Ovary (tissue), 9 donors: ENCODE data around the gene CTDP1. TPM values are rescaled to one million over a fixed set of nuclear protein-coding genes. Genes with fewer than 3 reads are reported as not detected.

Experiments used
- DNase-seq, 5 donors: peaks; one replicate each; pipeline ENCODE4 v3.0.0-alpha.2; 2019 to 2020
- H3K27ac ChIP-seq, 2 donors: fragments of 200-600 bp; one replicate each; pipeline versions ENCODE4 v1.5.1 to v1.8.0; 2019 to 2022
- H3K27me3 ChIP-seq: fragments of 200-600 bp; one replicate; pipeline ENCODE4 v1.8.0; 2022
- H3K36me3 ChIP-seq: fragments of 200-600 bp; sonication (generic); one replicate; pipeline ENCODE4 v1.5.1; 2019
- H3K4me1 ChIP-seq: one replicate; pipeline ENCODE4 v1.8.1; 2013; ENCODE audit warnings: mild to moderate bottlenecking, moderate library complexity; ENCODE audit not compliant: insufficient read depth
- H3K4me3 ChIP-seq: fragments of 200-600 bp; sonication (generic); one replicate; pipeline ENCODE4 v1.5.1; 2017
- H3K9me3 ChIP-seq, 2 donors: fragments of 200-600 bp in 1 of 2; sonication (generic) in 1 of 2; one replicate each; pipeline versions ENCODE4 v1.5.1 to v1.8.1; 2013 to 2019; ENCODE audit warnings: mild to moderate bottlenecking in 1 of 2, moderate library complexity in 1 of 2
- EP300 ChIP-seq: sonication (generic); formaldehyde crosslinking; IDR thresholded peaks from one replicate; pipeline ENCODE4 v1.6.1; 2017; ENCODE audit warnings: antibody characterized with exemption
- POLR2A ChIP-seq: fragments of 450-650 bp; IDR thresholded peaks from one replicate; pipeline ENCODE4 v1.6.1; 2017; ENCODE audit warnings: antibody characterized with exemption, mild to moderate bottlenecking, moderate library complexity
- WGBS, 3 donors: extraction: QIAGEN DNeasy Blood & Tissue Kit in 1 of 3; methylation state at CpG; one replicate each; pipeline versions ENCODE4 v1.1.5 to v1.1.7; 2013 to 2017; 5-methylcytosine and 5-hydroxymethylcytosine counted together
- intact Hi-C, 4 donors: fragments of 100-400 bp; cut with DNase I; formaldehyde crosslinking; loops; one replicate each; pipeline versions ENCODE4 v1.11.0 to v1.15.1; 2022 to 2023
- polyA plus RNA-seq, 2 donors: library from polyadenylated mRNA; stranded (reverse); fragments of 200-250 nt in 1 of 2; fragments of 350-450 nt in 1 of 2; fragmentation: Illumina TruSeq in 1 of 2; extraction: RNeasy Lipid Tissue Mini Kit (QIAGEN cat#74804) in 1 of 2; gene quantifications; one replicate each; pipeline ENCODE4 v1.2.3, GENCODE V29; 2013 to 2014
- total RNA-seq, 7 donors: library from RNA; depleted of rRNA in 2 of 7; stranded (reverse); fragments of >200 nt in 2 of 7; fragmentation: NEBNext Ultra II Directional in 3 of 7; extraction: Animal tissue kit (Norgen Biotek cat#: 25700) in 3 of 7; gene quantifications; one replicate each; pipeline versions ENCODE4 v1.1.0 to v1.2.4, GENCODE V29; 2016 to 2023
- TF ChIP-seq, protein P1 (sequence below), 3 donors: fragments of 450-650 bp in 2 of 3; fragments of 200-600 bp in 1 of 3; IDR thresholded peaks; one replicate each; pipeline versions ENCODE4 v1.5.1 to v1.8.0; 2016 to 2022; ENCODE audit warnings: antibody characterized with exemption in 3 of 3, mild to moderate bottlenecking in 1 of 3
- donor health status: DM: no; HTN: no; CAD: no; lungs with moderate emphysema.
- donor health status: DM: no; HTN: no; CAD: no.
- donor health status: Bipolar disorder and iron deficiency.
- donor health status: DM: yes; HTN: yes; CAD: no.
- donor health status: DM: no; HTN: no; CAD: no.
- donor health status: DM: yes; HTN: yes; CAD: no.

CTDP1 gene
- total and polyA plus RNA-seq, 9 donors = 2.5 to 15.2 (median 11.2) TPM

- no peak for DNase-seq
- H3K4me1 ChIP-seq = no peaks in the 10 kb centered on the region
- H3K9me3 ChIP-seq = no peaks in the 10 kb centered on the region
- no peak overlapping the region for H3K4me3 ChIP-seq
- TF ChIP-seq POLR2A (no peak), EP300 (no peak)
- TF ChIP-seq, protein P1, sequence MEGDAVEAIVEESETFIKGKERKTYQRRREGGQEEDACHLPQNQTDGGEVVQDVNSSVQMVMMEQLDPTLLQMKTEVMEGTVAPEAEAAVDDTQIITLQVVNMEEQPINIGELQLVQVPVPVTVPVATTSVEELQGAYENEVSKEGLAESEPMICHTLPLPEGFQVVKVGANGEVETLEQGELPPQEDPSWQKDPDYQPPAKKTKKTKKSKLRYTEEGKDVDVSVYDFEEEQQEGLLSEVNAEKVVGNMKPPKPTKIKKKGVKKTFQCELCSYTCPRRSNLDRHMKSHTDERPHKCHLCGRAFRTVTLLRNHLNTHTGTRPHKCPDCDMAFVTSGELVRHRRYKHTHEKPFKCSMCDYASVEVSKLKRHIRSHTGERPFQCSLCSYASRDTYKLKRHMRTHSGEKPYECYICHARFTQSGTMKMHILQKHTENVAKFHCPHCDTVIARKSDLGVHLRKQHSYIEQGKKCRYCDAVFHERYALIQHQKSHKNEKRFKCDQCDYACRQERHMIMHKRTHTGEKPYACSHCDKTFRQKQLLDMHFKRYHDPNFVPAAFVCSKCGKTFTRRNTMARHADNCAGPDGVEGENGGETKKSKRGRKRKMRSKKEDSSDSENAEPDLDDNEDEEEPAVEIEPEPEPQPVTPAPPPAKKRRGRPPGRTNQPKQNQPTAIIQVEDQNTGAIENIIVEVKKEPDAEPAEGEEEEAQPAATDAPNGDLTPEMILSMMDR (IDR thresholded peaks at IDR 0.05) = no peak
- 91 to 93% (median 93%) methylated on average over 16 of the region's 16 CpGs for WGBS, 3 donors
- no peaks in the 10 kb centered on the region for H3K36me3 ChIP-seq
- H3K27ac ChIP-seq = no peak overlapping the region
- H3K27me3 ChIP-seq = no peaks in the 10 kb centered on the region
- intact Hi-C loops = no loop called here
Observed at GRCh38 chr18:79706658-79707057, 27.1 kb downstream of the CTDP1 start.

DNA sequence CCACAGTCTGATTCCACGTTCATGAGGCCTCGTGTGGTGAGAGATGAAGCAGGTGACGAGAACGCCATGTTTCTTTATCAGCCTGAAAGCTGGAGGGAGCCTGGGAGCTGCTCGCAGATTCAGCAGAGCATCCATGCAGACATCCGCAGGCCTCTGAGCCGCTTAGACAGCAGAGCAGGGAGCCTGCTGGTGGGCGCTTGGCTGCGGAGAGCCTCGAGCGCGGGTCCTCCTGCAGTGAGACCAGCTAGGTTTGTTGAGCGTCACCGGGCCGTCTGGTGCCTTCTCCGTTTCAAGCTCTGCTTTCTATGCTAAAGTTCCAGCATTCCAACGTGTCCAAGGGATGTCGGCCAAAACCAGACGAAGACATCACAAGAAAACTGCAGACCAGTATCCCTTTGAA, 27.6 kb downstream of the CTDP1 start:
- no peak for DNase-seq
- intact Hi-C loops = no loop called here
- no peak overlapping the region for H3K27ac ChIP-seq
- no peaks in the 10 kb centered on the region for H3K36me3 ChIP-seq
- H3K4me3 ChIP-seq = no peak overlapping the region
- no peaks in the 10 kb centered on the region for H3K4me1 ChIP-seq
- H3K27me3 ChIP-seq = no peaks in the 10 kb centered on the region
- WGBS, 3 donors = 93 to 94% (median 94%) methylated on average over 19 of the region's 19 CpGs
- no peaks in the 10 kb centered on the region for H3K9me3 ChIP-seq
- TF ChIP-seq POLR2A (no peak), EP300 (no peak)
- TF ChIP-seq, protein P1 (IDR thresholded peaks at IDR 0.05) = no peak

GRCh38 chr18:79707671-79708070, 28.1 kb downstream of the CTDP1 start:
- H3K4me1 ChIP-seq = no peaks in the 10 kb centered on the region
- H3K4me3 ChIP-seq = no peak overlapping the region
- no peaks in the 10 kb centered on the region for H3K36me3 ChIP-seq
- 94 to 96% (median 96%) methylated on average over 15 of the region's 15 CpGs for WGBS, 3 donors
- H3K27ac ChIP-seq = no peak overlapping the region
- intact Hi-C loops = no loop called here
- H3K9me3 ChIP-seq = no peaks in the 10 kb centered on the region
- no peaks in the 10 kb centered on the region for H3K27me3 ChIP-seq
- no peak for DNase-seq
- TF ChIP-seq, protein P1 (IDR thresholded peaks at IDR 0.05) = no peak
- TF ChIP-seq POLR2A (no peak), EP300 (no peak)

- no peak for TF ChIP-seq EP300
- TF ChIP-seq, protein P1 (IDR thresholded peaks at IDR 0.05) = no peak
- TF ChIP-seq POLR2A = no peak
- no peaks in the 10 kb centered on the region for H3K9me3 ChIP-seq
- H3K4me3 ChIP-seq = no peak overlapping the region
- no peak overlapping the region for H3K27ac ChIP-seq
- no peaks in the 10 kb centered on the region for H3K27me3 ChIP-seq
- H3K4me1 ChIP-seq = no peaks in the 10 kb centered on the region
- intact Hi-C loops = no loop called here
- DNase-seq = no peak
- WGBS, 3 donors = 88 to 95% (median 92%) methylated on average over 21 of the region's 21 CpGs
- H3K36me3 ChIP-seq = no peaks in the 10 kb centered on the region
Observed at GRCh38 chr18:79708412-79708811, 28.8 kb downstream of the CTDP1 start.
